GM12878 (cell line): ENCODE measurements around the gene MCEMP1. TPM values are rescaled to one million over a fixed set of nuclear protein-coding genes. Genes with fewer than 3 reads are reported as not detected.

ENCODE experiments used
- ATAC-seq: fragments of 200-7000 bp; cut with Tn5 transposase; 3 replicates; pipeline ENCODE4 v1.9.1; 2020; ENCODE audit warnings: mild to moderate bottlenecking, moderate library complexity
- BruUV-seq: library from RNA; stranded (reverse); fragments of 400-500 nt; replicated peaks from 2 replicates; lab custom pipeline; 2021; lab: Mats Ljungman, UMichigan
- CTCF ChIA-PET: fragments of 300-600 bp; sonication (Branson Sonifier 250); formaldehyde crosslinking; extraction: SDS; loops from one replicate; lab custom pipeline; 2021; ENCODE audit warnings: inconsistent platforms; lab: Yijun Ruan, JAX
- POLR2A ChIA-PET: fragments of 350-600 bp; formaldehyde crosslinking; extraction: SDS; loops from one replicate; lab custom pipeline; 2021; ENCODE audit warnings: inconsistent platforms; lab: Charles Lee
- RAD21 ChIA-PET: fragments of 300-600 bp; sonication (Branson Sonifier 250); formaldehyde crosslinking; loops from one replicate; lab custom pipeline; 2023; ENCODE audit warnings: antibody characterized with exemption; ENCODE audit not compliant: unreplicated experiment; lab: Charles Lee
- SMC1A ChIA-PET: fragments of 300-600 bp; sonication (Branson Sonifier 250); formaldehyde crosslinking; loops from one replicate; lab custom pipeline; 2023; ENCODE audit not compliant: unreplicated experiment, uncharacterized antibody; lab: Charles Lee
- DNase-seq: peaks from one replicate; pipeline ENCODE4 v3.0.0-alpha.2; 2011; ENCODE audit warnings: low read depth, low spot score
- FAIRE-seq: peaks from 3 replicates; lab custom pipeline; 2011; peaks lifted over from hg19 to GRCh38; lab: Jason Lieb, UNC
- H2AFZ ChIP-seq: 2 replicates; pipeline ENCODE4 v1.6.0; 2011; ENCODE audit warnings: low read depth, low read length, control low read depth; ENCODE audit not compliant: control insufficient read depth
- H3K27ac ChIP-seq: 2 replicates; pipeline ENCODE4 v1.5.1; 2011; ENCODE audit warnings: control low read depth; ENCODE audit not compliant: control insufficient read depth, insufficient read depth
- H3K27me3 ChIP-seq, 2 experiments: replicated peaks in 1 of 2; 2 replicates each; pipeline versions ENCODE4 v1.6.0 to v1.6.1; 2011; ENCODE audit warnings: low read length in 1 of 2; ENCODE audit not compliant: control insufficient read depth in 2 of 2, insufficient read depth in 2 of 2
- H3K36me3 ChIP-seq, 2 experiments: 2 replicates each; pipeline ENCODE4 v1.5.1; 2011; ENCODE audit warnings: low read length in 1 of 2; ENCODE audit not compliant: control insufficient read depth in 2 of 2, insufficient read depth in 2 of 2
- H3K4me1 ChIP-seq: 2 replicates; pipeline ENCODE4 v1.6.1; 2011; ENCODE audit warnings: mild to moderate bottlenecking, low read length, moderate library complexity, mixed read lengths; ENCODE audit not compliant: control insufficient read depth, insufficient read depth
- H3K4me2 ChIP-seq: 2 replicates; pipeline ENCODE4 v1.6.0; 2011; ENCODE audit warnings: control low read depth; ENCODE audit not compliant: control insufficient read depth, insufficient read depth
- H3K4me3 ChIP-seq: fragments of 200-600 bp; sonication (generic); 2 replicates; pipeline ENCODE4 v1.5.1; 2016
- H3K79me2 ChIP-seq: 2 replicates; pipeline ENCODE4 v1.6.0; 2011; ENCODE audit warnings: low read length; ENCODE audit not compliant: control insufficient read depth, insufficient read depth
- H3K9ac ChIP-seq: 2 replicates; pipeline ENCODE4 v1.8.0; 2011; ENCODE audit warnings: low read length, control low read depth, mixed read lengths; ENCODE audit not compliant: control insufficient read depth, insufficient read depth
- H3K9me3 ChIP-seq: replicated peaks from 3 replicates; pipeline ENCODE4 v1.5.1; 2011; ENCODE audit warnings: mild to moderate bottlenecking, low read length; ENCODE audit not compliant: control insufficient read depth, insufficient read depth
- H4K20me1 ChIP-seq: 2 replicates; pipeline ENCODE4 v1.6.0; 2011; ENCODE audit not compliant: control insufficient read depth, insufficient read depth
- ATF7 ChIP-seq: fragments of 450-650 bp; IDR thresholded peaks from 2 replicates; pipeline ENCODE4 v1.6.1; 2016; ENCODE audit warnings: low read depth, mild to moderate bottlenecking
- BMI1 ChIP-seq: fragments of 450-650 bp; IDR thresholded peaks from 2 replicates; pipeline ENCODE4 v1.6.1; 2016; ENCODE audit warnings: mild to moderate bottlenecking, moderate library complexity, borderline replicate concordance
- DPF2 ChIP-seq: fragments of 450-650 bp; IDR thresholded peaks from 2 replicates; pipeline ENCODE4 v1.6.1; 2017; ENCODE audit warnings: mild to moderate bottlenecking
- EGR1 ChIP-seq, 2 experiments: IDR thresholded peaks; 1 replicate in 1 of 2; 2 replicates in 1 of 2; pipeline ENCODE4 v1.6.1; 2011 to 2012; ENCODE audit warnings: low read depth in 2 of 2, low read length in 2 of 2, borderline replicate concordance in 1 of 2, mild to moderate bottlenecking in 1 of 2, moderate library complexity in 1 of 2
- HDGF ChIP-seq: fragments of 450-650 bp; IDR thresholded peaks from 2 replicates; pipeline ENCODE4 v1.6.1; 2016; ENCODE audit warnings: antibody characterized with exemption
- SUZ12 ChIP-seq: fragments of 200-600 bp; sonication (generic); IDR thresholded peaks from one replicate; pipeline ENCODE4 v1.6.1; 2018; ENCODE audit warnings: antibody characterized with exemption, mild to moderate bottlenecking; ENCODE audit not compliant: unreplicated experiment
- WRNIP1 ChIP-seq: IDR thresholded peaks from 2 replicates; pipeline ENCODE4 v1.6.1; 2011; ENCODE audit warnings: low read depth, low read length, improper control_type of control experiment, borderline replicate concordance
- ZNF384 ChIP-seq: IDR thresholded peaks from 2 replicates; pipeline ENCODE4 v1.6.1; 2012; ENCODE audit warnings: low read depth, mild to moderate bottlenecking, low read length, improper control_type of control experiment, borderline replicate concordance
- WGBS: methylation state at CpG from one replicate; pipeline ENCODE4 v1.1.6; 2016; ENCODE audit warnings: low lambda C conversion rate; ENCODE audit not compliant: insufficient replicate concordance, insufficient coverage; ENCODE audit errors: missing lambda C conversion rate; 5-methylcytosine and 5-hydroxymethylcytosine counted together
- in situ Hi-C: fragments of 300-500 bp; cut with MboI; formaldehyde crosslinking; loops from 9 replicates; pipeline ENCODE4 v1.14.3; 2018; ENCODE audit warnings: mixed read lengths
- intact Hi-C: fragments of 100-400 bp; cut with micrococcal nuclease; formaldehyde crosslinking; loops from one replicate; pipeline ENCODE4 v1.14.2; 2022; ENCODE audit not compliant: unreplicated experiment
- polyA plus RNA-seq, 11 experiments: library from polyadenylated mRNA; depleted of rRNA in 4 of 11; unstranded in 6 of 11; stranded (reverse) in 5 of 11; fragments of >200 nt; fragmentation: Nextera tagmentation in 4 of 11; fragmentation: Illumina TruSeq in 1 of 11; extraction: Ambion mirVana in 4 of 11; extraction: Trizol in 1 of 11; gene quantifications; 1 replicate in 1 of 11; 2 replicates in 10 of 11; pipeline versions ENCODE4 v1.2.1 to v1.2.3, GENCODE V29; 2011 to 2016; ENCODE audit warnings: inconsistent platforms in 2 of 11, missing spikeins in 2 of 11, low read depth in 1 of 11
- total RNA-seq, 4 experiments: library from RNA; depleted of rRNA in 3 of 4; stranded (reverse); fragments of >200 nt in 3 of 4; fragmentation: Illumina TruSeq in 1 of 4; extraction: Trizol in 1 of 4; gene quantifications; 2 replicates each; pipeline versions ENCODE4 v1.2.1 to v1.2.3, GENCODE V29; 2013 to 2021

The MCEMP1 gene
- total and polyA plus RNA-seq, 10 of the 15 experiments (the other 5 are each of a cell fraction or from before 2014, with no cell fraction given) = 0.08 to 0.55 (median 0.26) TPM; not detected in 1

GRCh38 chr19:7663706-7664105 lies 13.2 kb upstream of the MCEMP1 start (continued):
- TF ChIP-seq BMI1 (no peak), ZNF384 (no peak), ATF7 (no peak), HDGF (no peak), DPF2 (no peak)

GRCh38 chr19:7665076-7665475 lies 11.8 kb upstream of the MCEMP1 start:
- ChIA-PET RAD21 (no interaction called here), POLR2A (no interaction called here), SMC1A (no interaction called here), CTCF (interaction anchor here (1.1 kb wide), 1 partner anchor 97 kb away, joined by 3 read pairs; no protein-coding TSS in a partner anchor)
- no peaks in the 10 kb centered on the region for H3K4me1 ChIP-seq
- no peaks in the 10 kb centered on the region for H3K9me3 ChIP-seq
- 48% methylated on average over 4 of the region's 4 CpGs for WGBS
- intact Hi-C loops = no loop called here
- in situ Hi-C loops = no loop called here
- ATAC-seq = no peak
- no peak overlapping the region for H3K9ac ChIP-seq
- no peak overlapping the region for H3K27ac ChIP-seq
- H3K79me2 ChIP-seq = no peaks in the 10 kb centered on the region
- no peak overlapping the region for H3K4me3 ChIP-seq
- 0 out of 4 replicates have a peak, but pooled peaks cover 0 to 1% of the 10 kb centered on the region in 2 experiments for H3K27me3 ChIP-seq
- H3K4me2 ChIP-seq = no peak overlapping the region
- H3K36me3 ChIP-seq = no peaks in the 10 kb centered on the region
- TF ChIP-seq SUZ12 (no peak), WRNIP1 (no peak), EGR1 (IDR thresholded peaks at IDR 0.05; ENCODE audit: borderline replicate concordance in 1 of 2, low read depth in 2 of 2, low read length in 2 of 2) (no peak)
- no peaks in the 10 kb centered on the region for H4K20me1 ChIP-seq
- H2AFZ ChIP-seq = no peak overlapping the region
- DNase-seq = no peak
- no TSS peak for BruUV-seq
- no peak for FAIRE-seq
